Fibroblast of mammary gland (primary cell): Measurements from ENCODE around the gene PNISR.

ENCODE experiments used
- DNase-seq: peaks from one replicate; pipeline ENCODE4 v3.0.0-alpha.2; 2010; ENCODE audit warnings: low read depth
- H3K4me3 ChIP-seq: 2 replicates; pipeline ENCODE4 v1.5.1; 2011; ENCODE audit warnings: low read depth, mild to moderate bottlenecking, low read length, moderate library complexity; ENCODE audit not compliant: control insufficient read depth
- TF ChIP-seq, protein P1 (sequence below): conservative IDR thresholded peaks from 2 replicates; pipeline ENCODE4 v1.5.1; 2011; ENCODE audit warnings: low read depth, low read length, inconsistent platforms; ENCODE audit not compliant: control insufficient read depth, insufficient read depth

Gene PNISR

DNA sequence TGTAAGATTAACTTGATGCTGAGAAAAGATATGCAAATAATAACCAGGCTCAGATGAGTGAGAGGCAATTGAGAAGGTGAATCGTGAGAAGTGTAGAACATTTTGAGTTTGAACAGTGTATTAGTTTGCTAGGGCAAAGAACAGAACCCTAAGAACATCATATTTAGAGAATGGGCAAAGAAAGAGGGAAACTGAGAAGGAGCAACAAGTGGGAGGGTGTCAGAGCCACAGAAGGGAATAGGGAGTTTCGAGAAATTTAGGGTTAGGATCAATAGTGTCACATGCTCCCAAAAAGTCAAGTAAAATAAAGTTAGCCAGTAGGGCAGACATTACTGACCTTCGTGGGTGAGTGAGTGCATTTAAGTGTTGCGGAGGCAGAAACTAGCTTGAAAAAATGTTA, 70.1 kb downstream of the PNISR start:
- TF ChIP-seq, protein P1, sequence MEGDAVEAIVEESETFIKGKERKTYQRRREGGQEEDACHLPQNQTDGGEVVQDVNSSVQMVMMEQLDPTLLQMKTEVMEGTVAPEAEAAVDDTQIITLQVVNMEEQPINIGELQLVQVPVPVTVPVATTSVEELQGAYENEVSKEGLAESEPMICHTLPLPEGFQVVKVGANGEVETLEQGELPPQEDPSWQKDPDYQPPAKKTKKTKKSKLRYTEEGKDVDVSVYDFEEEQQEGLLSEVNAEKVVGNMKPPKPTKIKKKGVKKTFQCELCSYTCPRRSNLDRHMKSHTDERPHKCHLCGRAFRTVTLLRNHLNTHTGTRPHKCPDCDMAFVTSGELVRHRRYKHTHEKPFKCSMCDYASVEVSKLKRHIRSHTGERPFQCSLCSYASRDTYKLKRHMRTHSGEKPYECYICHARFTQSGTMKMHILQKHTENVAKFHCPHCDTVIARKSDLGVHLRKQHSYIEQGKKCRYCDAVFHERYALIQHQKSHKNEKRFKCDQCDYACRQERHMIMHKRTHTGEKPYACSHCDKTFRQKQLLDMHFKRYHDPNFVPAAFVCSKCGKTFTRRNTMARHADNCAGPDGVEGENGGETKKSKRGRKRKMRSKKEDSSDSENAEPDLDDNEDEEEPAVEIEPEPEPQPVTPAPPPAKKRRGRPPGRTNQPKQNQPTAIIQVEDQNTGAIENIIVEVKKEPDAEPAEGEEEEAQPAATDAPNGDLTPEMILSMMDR, result no peak
- DNase-seq, result no peak
- no peak overlapping the region for H3K4me3 ChIP-seq

DNA sequence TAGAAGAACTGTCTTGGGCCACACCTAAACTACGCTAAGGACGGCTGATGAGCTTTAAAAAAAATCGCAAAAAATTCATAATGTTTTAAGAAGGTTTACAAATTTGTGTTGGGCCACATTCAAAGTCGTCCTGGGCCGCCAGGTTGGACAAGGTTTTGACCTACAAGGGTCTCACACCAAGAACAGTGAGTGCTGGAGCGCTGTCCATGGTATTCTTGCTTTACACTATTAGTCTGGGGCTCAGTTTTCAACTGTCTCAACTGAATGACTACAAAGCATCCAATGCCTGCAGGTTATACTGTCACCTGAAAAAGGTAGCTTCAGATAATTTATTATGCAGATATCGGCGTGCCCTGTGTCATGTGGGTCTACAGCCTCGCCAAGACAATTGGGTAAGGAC, 72.0 kb downstream of the PNISR start:
- TF ChIP-seq, protein P1, result no peak
- no peak overlapping the region for H3K4me3 ChIP-seq
- DNase-seq, result no peak

DNA sequence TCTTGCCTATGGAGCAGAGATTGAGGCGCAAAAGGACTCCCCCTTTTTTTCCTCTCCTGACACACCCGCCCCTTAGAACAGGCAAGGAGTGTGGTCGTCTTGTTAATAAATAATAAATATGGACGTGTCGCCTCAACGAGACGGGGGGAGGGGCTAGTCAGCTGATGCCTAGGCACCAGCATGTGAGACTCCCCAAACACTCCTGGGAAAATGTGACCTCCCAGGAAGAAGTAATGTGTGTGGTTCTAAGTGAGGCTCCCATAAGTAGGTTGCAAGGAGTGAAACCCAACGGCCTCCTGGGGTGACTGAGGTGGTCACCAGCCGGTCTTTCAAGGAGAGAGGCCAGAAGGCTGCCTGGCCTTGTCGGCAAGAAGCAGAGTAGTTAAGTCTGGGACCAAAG, 74.5 kb downstream of the PNISR start:
- no peak overlapping the region for H3K4me3 ChIP-seq
- TF ChIP-seq, protein P1, result no peak
- no peak for DNase-seq

DNA sequence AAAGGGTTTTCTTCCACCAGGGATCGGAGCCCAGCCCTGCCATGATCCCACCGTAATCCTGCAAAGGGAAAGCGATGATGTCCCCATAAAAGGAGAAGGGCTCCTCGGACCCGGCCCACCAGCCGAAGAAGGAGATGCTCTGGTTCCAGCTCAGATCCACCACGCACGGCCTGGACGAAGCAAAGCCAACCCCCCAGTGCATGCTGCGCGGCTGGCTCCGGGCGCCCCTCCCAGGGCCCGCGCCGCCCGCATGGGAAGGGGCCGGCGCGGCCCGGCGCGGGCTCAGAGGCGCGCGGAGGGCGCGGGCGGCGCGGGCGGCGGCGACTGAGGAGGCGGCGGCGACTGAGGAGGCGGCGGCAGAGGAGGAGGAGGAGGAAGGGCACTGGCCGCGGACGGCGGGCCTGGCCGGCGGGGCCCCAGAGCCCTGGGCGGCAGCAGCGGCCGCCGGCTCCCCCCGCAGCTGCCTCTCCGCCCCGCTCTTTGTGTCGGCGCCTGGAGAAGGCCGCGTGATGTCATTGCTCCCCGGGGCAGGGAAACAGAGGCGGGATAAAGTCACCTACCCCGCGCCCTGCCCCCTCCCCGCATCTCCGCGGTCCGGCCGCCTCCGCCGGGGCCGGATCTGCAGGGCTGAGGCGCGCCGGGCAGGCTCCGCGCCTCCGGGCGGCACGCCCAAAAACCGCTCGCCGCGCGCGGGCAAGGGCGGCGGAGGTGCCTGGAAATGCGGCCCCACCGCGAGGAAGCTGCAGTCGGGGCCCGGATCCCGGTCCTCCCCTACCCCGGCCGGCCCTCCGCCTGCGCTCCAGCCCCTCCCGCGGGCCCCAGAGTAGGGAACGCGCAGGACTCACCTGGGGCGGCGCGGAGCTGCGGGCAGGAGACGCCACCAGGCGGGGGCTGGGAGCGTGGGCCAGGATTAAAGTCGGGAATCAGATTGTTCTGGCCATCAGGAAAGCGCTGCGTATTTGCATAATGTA, 75.7 kb downstream of the PNISR start, which contains the start of gene FAXC:
Gene FAXC, minus strand, starts transcription at position 504 of the 971 bp plus-strand sequence. Its CDS starts 302 bp downstream, at position 202.
- no peak for DNase-seq
- TF ChIP-seq, protein P1, result peak; percentile 1
- peak within 1 kb of the TSS; percentile 50 for H3K4me3 ChIP-seq

DNA sequence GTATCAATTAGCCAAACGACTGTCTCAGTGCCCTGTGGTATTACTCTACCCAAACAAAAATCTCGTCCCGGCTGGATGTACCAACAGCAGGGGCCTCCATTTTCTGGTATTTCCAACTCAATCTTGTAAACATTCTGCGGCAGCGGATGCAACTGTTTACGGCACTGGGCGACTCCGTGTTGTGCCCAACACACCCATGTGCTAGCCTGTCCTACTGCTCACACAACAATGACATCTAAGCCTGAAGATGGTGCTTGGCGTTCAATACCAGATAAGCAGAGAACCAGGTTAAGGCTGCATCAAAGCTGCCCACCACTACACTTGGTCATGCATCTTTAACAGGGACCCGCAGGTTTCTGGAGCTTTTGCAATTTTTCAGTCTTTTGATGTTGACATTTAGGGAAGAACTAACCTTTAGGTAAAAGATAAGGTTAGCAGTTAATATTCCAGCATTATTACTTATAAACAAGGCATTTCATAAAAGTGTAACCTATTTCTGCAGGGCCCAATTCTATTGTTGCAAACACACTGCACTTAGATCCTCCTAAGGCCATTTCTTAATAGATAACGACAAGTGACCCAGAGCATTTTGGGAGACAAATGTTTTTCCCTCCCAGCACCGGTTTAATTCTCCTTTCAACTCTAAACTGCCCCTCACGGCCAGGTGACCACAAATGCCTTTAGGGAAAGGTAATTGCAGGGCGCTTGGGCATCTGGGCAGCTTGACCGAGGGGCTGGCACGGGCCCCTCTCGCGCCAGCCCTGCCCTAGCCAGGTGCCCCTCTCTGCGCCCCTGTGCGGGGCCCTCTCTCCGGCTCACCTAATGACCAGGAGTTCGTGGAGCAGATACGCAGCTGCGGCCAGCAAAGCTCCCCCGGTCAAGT, 76.6 kb downstream of the PNISR start:
- DNase-seq, result no peak
- TF ChIP-seq, protein P1, result no peak
- H3K4me3 ChIP-seq, result peak overlapping the region; percentile 50
